ENCODE results near the gene CEACAM3. TPM values are rescaled to one million over a fixed set of nuclear protein-coding genes. Genes with fewer than 3 reads are reported as not detected.
"Not testable (repeated sequence)": the region's sequence is repeated elsewhere in the genome, so short reads cannot be mapped to it uniquely, and the experiment has no call there.

CEACAM3 gene
- total RNA-seq (not detected), polyA plus RNA-seq (not detected)

DNA sequence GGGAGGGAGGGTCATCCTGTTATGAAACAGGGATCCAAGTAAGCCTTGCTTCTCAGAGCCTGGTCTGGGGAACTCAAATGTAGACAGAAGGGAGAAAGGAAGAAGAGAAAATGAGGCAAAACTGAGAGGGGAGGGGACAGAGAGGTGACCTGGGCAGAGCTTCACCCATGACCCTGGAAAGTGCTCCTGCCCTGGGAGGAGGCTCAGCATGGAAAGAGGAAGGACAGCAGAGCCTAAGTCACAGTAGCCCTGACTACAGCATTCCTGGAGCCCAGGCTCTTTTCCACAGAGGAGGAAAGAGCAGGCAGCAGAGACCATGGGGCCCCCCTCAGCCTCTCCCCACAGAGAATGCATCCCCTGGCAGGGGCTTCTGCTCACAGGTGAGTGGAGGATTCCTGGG, at the start of gene CEACAM3:
Gene CEACAM3, plus strand, starts transcription at position 226 of the 400 bp plus-strand sequence. Its CDS starts 91 bp downstream, at position 317.
- Mint-ChIP-seq H3K9me3 (peaks cover 0 to 1% (median 0%) of the 10 kb centered on the region in 8 donors), H3K27me3 (peaks cover 22 to 28% of the 10 kb centered on the region in 2 donors), H3K4me1 (peaks cover 0 to 4% (median under 1%) of the 10 kb centered on the region in 4 donors), H3K4me3 (no peak within 1 kb of the TSS), H3K27ac (no peak within 1 kb of the TSS), H3K36me3 (no peaks in the 10 kb centered on the region)
- ChIA-PET POLR2A (ENCODE audit: partially characterized antibody) (no interaction called here), CTCF (ENCODE audit: partially characterized antibody) (interaction anchor here (0.7 to 3.2 kb wide), 8 partner anchors 10 to 155 kb away, joined by 3 to 23 read pairs (median 4); no protein-coding TSS in a partner anchor)
- DNase-seq, result no peak
- Histone ChIP-seq H3K9me3 (ENCODE audit: control insufficient read depth in 1 of 2, low read length in 2 of 2) (no peaks in the 10 kb centered on the region), H3K27ac (ENCODE audit: low read depth, low read length) (no peak within 1 kb of the TSS), H3K4me3 (ENCODE audit: low read length in 2 of 2) (no peak within 1 kb of the TSS), H3K27me3 (ENCODE audit: insufficient read depth, low read length) (no peaks in the 10 kb centered on the region), H3K4me1 (ENCODE audit: insufficient read depth, low read length) (no peaks in the 10 kb centered on the region), H3K36me3 (ENCODE audit: insufficient read depth, low read length) (no peaks in the 10 kb centered on the region)
- intact Hi-C loops (cut with micrococcal nuclease), result no loop called here

DNA sequence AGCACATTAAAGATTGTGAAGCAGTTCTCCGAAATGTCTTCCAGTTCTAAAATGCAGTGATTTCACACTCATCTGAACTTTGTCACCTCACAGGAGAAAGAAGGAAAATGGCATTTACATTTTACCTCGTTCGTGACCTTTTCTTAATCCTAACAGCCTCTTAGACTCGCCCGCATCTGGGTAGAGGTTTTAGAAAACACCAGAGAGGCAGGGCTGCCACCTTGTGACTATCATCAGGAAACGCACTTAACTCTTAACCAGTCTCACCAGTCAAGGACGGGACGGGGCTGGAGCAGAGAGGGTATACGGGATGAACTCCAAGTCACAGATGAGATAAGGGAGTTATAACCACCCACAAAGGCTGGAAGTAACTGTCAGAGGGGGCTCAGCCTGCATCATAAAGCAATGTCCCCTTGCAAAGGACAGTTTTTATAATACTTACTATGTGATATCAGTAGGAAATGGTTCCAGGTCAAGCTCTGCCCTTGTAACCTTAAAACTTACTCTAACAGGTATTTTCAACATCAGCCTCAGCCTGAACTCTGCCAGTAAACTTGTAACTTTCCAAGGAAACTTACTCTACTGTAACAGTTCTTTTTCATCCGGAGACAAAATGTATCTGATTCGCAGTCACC, 49.7 kb upstream of the CEACAM3 start:
- POLR2A ChIA-PET (ENCODE audit: partially characterized antibody), result no interaction called here
- no peaks in the 10 kb centered on the region for H3K9me3 ChIP-seq (ENCODE audit: control insufficient read depth in 1 of 2, low read length in 2 of 2)
- no peaks in the 10 kb centered on the region for H3K4me1 ChIP-seq (ENCODE audit: insufficient read depth, low read length)
- H3K27ac ChIP-seq (ENCODE audit: low read depth, low read length), result no peak overlapping the region
- H3K4me3 ChIP-seq (ENCODE audit: low read length in 2 of 2), result no peak overlapping the region
- peak; percentile 37 to 50 (median 46) for DNase-seq
- no peaks in the 10 kb centered on the region for H3K36me3 ChIP-seq (ENCODE audit: insufficient read depth, low read length)
- CTCF ChIA-PET (ENCODE audit: partially characterized antibody), result interaction anchor here (0.8 to 2.4 kb wide), 4 partner anchors 38 to 49 kb away, joined by 3 to 9 read pairs (median 6); partner anchors contain the start of gene CEACAM3
- Mint-ChIP-seq H3K27ac (no peak overlapping the region), H3K9me3 (no peaks in the 10 kb centered on the region), H3K27me3 (peaks cover 36 to 37% of the 10 kb centered on the region in 2 donors), H3K4me1 (peaks cover 0 to 3% (median 1%) of the 10 kb centered on the region in 4 donors), H3K4me3 (no peak overlapping the region), H3K36me3 (no peaks in the 10 kb centered on the region)
- intact Hi-C loops (cut with micrococcal nuclease), result loop anchor here (1.0 to 5.0 kb wide), 2 partner anchors 39 to 104 kb away; no protein-coding TSS in a partner anchor
- H3K27me3 ChIP-seq (ENCODE audit: insufficient read depth, low read length), result no peaks in the 10 kb centered on the region

DNA sequence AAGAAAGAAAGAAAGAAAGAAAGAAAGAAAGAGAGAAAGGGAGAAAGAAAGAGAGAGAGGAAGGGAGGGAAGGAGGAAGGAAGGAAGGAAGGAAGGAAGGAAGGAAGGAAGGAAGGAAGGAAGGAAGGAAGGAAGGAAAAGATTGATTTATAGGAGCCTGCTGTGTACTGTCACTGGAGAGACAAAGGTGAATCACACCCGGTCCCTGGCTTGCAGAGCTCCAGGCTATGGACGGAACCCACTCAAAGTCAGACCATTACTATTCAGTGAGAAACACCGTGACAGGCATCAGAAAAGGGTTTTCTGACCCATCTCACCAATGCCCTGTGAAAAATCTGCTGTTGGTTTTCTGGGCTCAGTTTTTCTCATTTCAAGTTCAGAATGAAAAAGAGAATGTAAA, 48.4 kb upstream of the CEACAM3 start:
- no peak overlapping the region for H3K4me3 Mint-ChIP-seq
- ChIA-PET POLR2A (ENCODE audit: partially characterized antibody) (no interaction called here), CTCF (ENCODE audit: partially characterized antibody) (interaction anchor here (1.1 to 2.4 kb wide), 3 partner anchors 38 to 47 kb away, joined by 3 to 9 read pairs (median 7); no protein-coding TSS in a partner anchor)
- Histone ChIP-seq H3K9me3 (ENCODE audit: control insufficient read depth in 1 of 2, low read length in 2 of 2) (no peaks in the 10 kb centered on the region), H3K4me1 (ENCODE audit: insufficient read depth, low read length) (no peaks in the 10 kb centered on the region), H3K27ac (ENCODE audit: low read depth, low read length) (no peak overlapping the region), H3K36me3 (ENCODE audit: insufficient read depth, low read length) (no peaks in the 10 kb centered on the region), H3K4me3 (ENCODE audit: low read length in 2 of 2) (no peak overlapping the region), H3K27me3 (ENCODE audit: insufficient read depth, low read length) (no peaks in the 10 kb centered on the region)
- peaks cover 42 to 44% of the 10 kb centered on the region in 2 donors for H3K27me3 Mint-ChIP-seq
- intact Hi-C loops (cut with micrococcal nuclease), result loop anchor here (5.0 kb wide), 1 partner anchor 106 kb away; no protein-coding TSS in a partner anchor
- H3K27ac Mint-ChIP-seq, result no peak overlapping the region
- peaks cover 0 to 5% (median 1%) of the 10 kb centered on the region in 4 donors for H3K4me1 Mint-ChIP-seq
- no peak for DNase-seq
- no peaks in the 10 kb centered on the region for H3K36me3 Mint-ChIP-seq
- no peaks in the 10 kb centered on the region for H3K9me3 Mint-ChIP-seq

DNA sequence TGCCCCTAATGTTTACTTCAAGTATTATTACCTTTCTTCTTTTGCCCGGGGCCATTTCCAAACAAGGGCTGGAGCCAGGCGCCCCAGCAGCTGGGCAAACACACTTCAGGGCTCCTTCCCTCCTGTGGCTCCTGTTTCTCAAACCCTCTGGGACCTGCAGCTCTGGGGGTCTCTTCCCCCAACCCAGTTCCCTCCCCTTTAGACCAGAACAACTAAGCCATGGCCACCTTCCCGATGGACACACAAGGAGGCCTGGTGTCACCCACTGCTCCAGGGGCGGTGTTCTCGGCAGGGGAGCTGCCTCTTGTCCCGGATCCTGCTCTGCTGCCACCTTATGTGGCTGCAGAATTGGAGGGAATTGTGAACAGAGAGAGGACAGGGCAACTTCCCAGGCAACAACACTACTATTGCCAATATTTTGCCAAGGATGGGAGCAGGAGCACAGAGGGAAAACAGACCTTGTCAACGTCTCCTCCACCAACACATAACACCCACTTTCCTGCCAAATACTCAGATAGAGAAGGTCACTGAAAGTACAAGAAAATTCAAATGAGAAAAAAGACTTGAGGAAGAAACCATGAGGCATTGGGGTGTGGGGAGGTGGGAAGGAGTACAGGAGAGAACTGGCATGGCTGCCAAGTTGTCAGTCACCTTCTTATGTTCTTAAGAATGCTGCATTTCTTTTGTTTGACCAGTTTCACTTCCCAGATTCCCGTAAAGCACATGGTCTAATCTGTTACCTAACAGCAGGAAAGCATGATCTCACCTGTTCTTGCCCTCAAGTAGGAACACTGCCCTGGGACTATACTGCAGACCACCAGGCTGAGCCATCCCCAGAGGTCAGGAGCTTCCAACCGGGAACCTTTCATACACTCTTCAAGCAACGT, 45.9 kb upstream of the CEACAM3 start:
- CTCF ChIA-PET (ENCODE audit: partially characterized antibody), result interaction anchor here (1.1 to 5.8 kb wide), 4 partner anchors 34 to 109 kb away, joined by 3 to 167 read pairs (median 22); no protein-coding TSS in a partner anchor
- H3K27me3 ChIP-seq (ENCODE audit: insufficient read depth, low read length); DNase-seq; H3K4me1 ChIP-seq (ENCODE audit: insufficient read depth, low read length); H3K4me3 ChIP-seq (ENCODE audit: low read length in 2 of 2); POLR2A ChIA-PET (ENCODE audit: partially characterized antibody); H3K4me3 Mint-ChIP-seq; H3K9me3 Mint-ChIP-seq; H3K4me1 Mint-ChIP-seq; H3K36me3 ChIP-seq (ENCODE audit: insufficient read depth, low read length); H3K27ac Mint-ChIP-seq; H3K36me3 Mint-ChIP-seq; H3K9me3 ChIP-seq (ENCODE audit: control insufficient read depth in 1 of 2, low read length in 2 of 2); H3K27ac ChIP-seq (ENCODE audit: low read depth, low read length); intact Hi-C loops (cut with micrococcal nuclease): not testable (repeated sequence)
- H3K27me3 Mint-ChIP-seq, result peaks cover 34 to 44% of the 10 kb centered on the region in 2 donors

DNA sequence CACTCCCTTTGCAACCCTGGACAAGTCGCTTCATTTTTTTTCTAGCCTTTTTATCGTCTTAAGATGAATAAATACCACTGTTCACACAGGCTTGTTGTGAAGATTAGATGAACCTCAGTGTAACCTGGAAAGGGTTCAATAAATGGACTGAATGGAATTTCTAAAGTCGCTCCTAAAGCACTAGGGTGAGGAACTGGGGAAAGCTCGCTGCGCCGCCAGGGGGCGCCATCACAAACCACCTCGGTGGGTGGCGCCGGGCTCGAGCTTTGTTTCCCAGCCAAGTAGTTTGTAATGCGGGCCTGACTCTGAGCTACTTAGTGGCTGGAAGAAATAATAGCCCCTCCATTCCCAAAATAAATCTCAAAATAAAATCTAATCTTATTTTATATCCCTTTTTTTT, 43.2 kb upstream of the CEACAM3 start:
- no peaks in the 10 kb centered on the region for H3K9me3 Mint-ChIP-seq
- H3K27me3 Mint-ChIP-seq, result peaks cover 27 to 30% of the 10 kb centered on the region in 2 donors
- intact Hi-C loops (cut with micrococcal nuclease), result loop anchor here (1.0 kb wide), 1 partner anchor 32 kb away; no protein-coding TSS in a partner anchor
- no peak overlapping the region for H3K4me3 Mint-ChIP-seq
- peaks cover 3 to 5% (median 4%) of the 10 kb centered on the region in 4 donors for H3K4me1 Mint-ChIP-seq
- Histone ChIP-seq H3K4me1 (ENCODE audit: insufficient read depth, low read length) (peaks cover 3% of the 10 kb centered on the region), H3K9me3 (ENCODE audit: control insufficient read depth in 1 of 2, low read length in 2 of 2) (no peaks in the 10 kb centered on the region), H3K36me3 (ENCODE audit: insufficient read depth, low read length) (no peaks in the 10 kb centered on the region), H3K27ac (ENCODE audit: low read depth, low read length) (no peak overlapping the region), H3K4me3 (ENCODE audit: low read length in 2 of 2) (no peak overlapping the region), H3K27me3 (ENCODE audit: insufficient read depth, low read length) (no peaks in the 10 kb centered on the region)
- no peaks in the 10 kb centered on the region for H3K36me3 Mint-ChIP-seq
- peak; percentile 62 to 72 (median 69) for DNase-seq
- H3K27ac Mint-ChIP-seq, result no peak overlapping the region
- ChIA-PET POLR2A (ENCODE audit: partially characterized antibody) (interaction anchor here (0.6 to 1.0 kb wide), 3 partner anchors 22 to 352 kb away, joined by 3 to 4 read pairs (median 3); no protein-coding TSS in a partner anchor), CTCF (ENCODE audit: partially characterized antibody) (interaction anchor here (0.6 to 6.7 kb wide), 34 partner anchors 8 to 748 kb away, joined by 3 to 167 read pairs (median 5); partner anchors contain the start of gene CEACAM3)

DNA sequence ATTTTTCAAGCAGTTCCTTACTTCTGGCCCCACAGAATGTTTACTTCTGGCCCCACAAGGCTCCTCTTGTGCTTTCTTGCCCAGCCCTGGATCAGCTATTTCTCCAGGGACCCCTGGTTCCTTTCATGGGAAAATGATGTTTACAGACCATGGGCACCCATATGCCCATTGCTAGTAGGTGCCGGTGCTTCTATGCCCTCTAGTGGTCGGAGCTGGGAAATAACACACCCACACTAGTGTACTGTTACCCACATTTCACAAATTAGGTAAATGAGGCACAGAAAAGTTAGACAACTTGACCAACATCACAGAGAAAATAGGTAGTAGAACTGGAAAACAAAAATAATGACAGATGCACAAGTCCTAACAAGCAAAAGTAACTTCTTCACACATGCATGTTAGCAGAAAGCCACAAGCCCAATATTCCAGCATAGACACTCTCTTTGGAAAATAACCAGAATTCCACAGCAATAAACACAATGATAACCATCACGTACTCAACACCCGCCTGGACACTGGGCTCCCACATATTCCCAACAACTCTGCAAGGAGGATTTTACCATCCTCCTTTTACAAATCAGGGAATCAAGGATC, 42.4 kb upstream of the CEACAM3 start:
- Mint-ChIP-seq H3K9me3 (no peaks in the 10 kb centered on the region), H3K36me3 (no peaks in the 10 kb centered on the region), H3K27ac (peak overlapping the region in 2 of 7 donors; percentile 3 to 24), H3K27me3 (peaks cover 23 to 28% of the 10 kb centered on the region in 2 donors), H3K4me1 (peaks cover 3 to 5% (median 4%) of the 10 kb centered on the region in 4 donors), H3K4me3 (no peak overlapping the region)
- CTCF ChIA-PET (ENCODE audit: partially characterized antibody), result interaction anchor here (0.6 to 6.7 kb wide), 27 partner anchors 8 to 619 kb away, joined by 3 to 167 read pairs (median 7); partner anchors contain the start of gene CEACAM3
- Histone ChIP-seq H3K4me1 (ENCODE audit: insufficient read depth, low read length) (peaks cover 3% of the 10 kb centered on the region), H3K27ac (ENCODE audit: low read depth, low read length) (no peak overlapping the region), H3K27me3 (ENCODE audit: insufficient read depth, low read length) (no peaks in the 10 kb centered on the region), H3K36me3 (ENCODE audit: insufficient read depth, low read length) (no peaks in the 10 kb centered on the region), H3K4me3 (ENCODE audit: low read length in 2 of 2) (no peak overlapping the region), H3K9me3 (ENCODE audit: control insufficient read depth in 1 of 2, low read length in 2 of 2) (no peaks in the 10 kb centered on the region)
- peak; percentile 61 to 68 (median 64) for DNase-seq
- intact Hi-C loops (cut with micrococcal nuclease), result loop anchor here (1.0 kb wide), 1 partner anchor 31 kb away; no protein-coding TSS in a partner anchor
- POLR2A ChIA-PET (ENCODE audit: partially characterized antibody), result no interaction called here

All from CD4-positive, alpha-beta memory T cell (primary cell).